ENCODE results near the gene SNAP25. TPM values are rescaled to one million over a fixed set of nuclear protein-coding genes. Genes with fewer than 3 reads are reported as not detected.

The SNAP25 gene
- total and polyA plus RNA-seq, 2 donors, result 1.6 to 8.6 TPM

DNA sequence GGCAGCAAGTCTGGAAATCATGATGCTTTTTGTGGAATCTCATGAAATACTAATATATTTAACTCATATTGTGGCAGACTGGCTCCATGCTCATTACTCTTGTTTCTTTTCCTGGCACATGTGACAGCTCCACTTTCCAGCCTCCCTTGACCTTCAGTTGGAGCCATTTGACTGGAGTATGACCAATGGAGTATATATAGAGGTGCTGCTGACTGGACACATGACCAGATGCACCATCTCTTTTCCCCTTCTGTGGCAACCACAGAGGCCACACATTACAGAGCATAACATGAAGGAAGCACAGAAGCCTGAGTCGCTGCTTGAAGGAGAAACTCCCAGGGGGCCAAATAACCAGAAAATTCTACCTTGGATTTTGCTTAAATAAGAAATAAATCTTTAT, 138.0 kb downstream of the SNAP25 start:
- no peak for DNase-seq (ENCODE audit: extremely low spot score)
- no peaks in the 10 kb centered on the region for H3K4me1 ChIP-seq (ENCODE audit: insufficient read depth)
- 85% methylated on average over 1 of the region's 1 CpG for WGBS
- no peak overlapping the region for H3K27ac ChIP-seq (ENCODE audit: low read depth)
- H3K4me3 ChIP-seq (ENCODE audit: low read depth, low read length), result no peak overlapping the region
- no peaks in the 10 kb centered on the region for H3K36me3 ChIP-seq (ENCODE audit: insufficient read depth)

Small RNA genes lying within 50 kb of the gene (small RNA-seq; reads per million reads assigned to genes)
- not detected for gene HIGD1AP15

Other genes with a start within 250 kb of the SNAP25 start
- gene ANKEF1, start 183.8 kb upstream of the SNAP25 start, total RNA-seq, result 1.7 TPM
- 0.75 TPM for gene ANKEF1, start 183.8 kb upstream of the SNAP25 start, polyA plus RNA-seq
- gene MKKS, start 215.4 kb downstream of the SNAP25 start, total RNA-seq, result 18.1 TPM
- 19.8 TPM for gene MKKS, start 215.4 kb downstream of the SNAP25 start, polyA plus RNA-seq
- gene SLX4IP, start 216.5 kb downstream of the SNAP25 start, total RNA-seq, result 7.1 TPM
- 1.4 TPM for gene SLX4IP, start 216.5 kb downstream of the SNAP25 start, polyA plus RNA-seq